LNCaP clone FGC (cell line): ENCODE results near the gene MS4A1.
"Not testable (repeated sequence)": the region's sequence is repeated elsewhere in the genome, so short reads cannot be mapped to it uniquely, and the experiment has no call there.

Experiments used
- DNase-seq: peaks from one replicate; pipeline ENCODE4 v3.0.0-alpha.2; 2011; ENCODE audit warnings: low read depth
- H3K4me3 ChIP-seq: 2 replicates; pipeline ENCODE4 v1.5.1; 2011; ENCODE audit warnings: mild to moderate bottlenecking, low read depth, low read length, control low read depth
- TF ChIP-seq, protein P1 (sequence below): IDR thresholded peaks from 2 replicates; pipeline ENCODE4 v1.5.1; 2012; ENCODE audit warnings: mild to moderate bottlenecking; ENCODE audit not compliant: control insufficient read depth, insufficient read depth; ENCODE audit errors: extremely low read depth

Gene MS4A1

DNA sequence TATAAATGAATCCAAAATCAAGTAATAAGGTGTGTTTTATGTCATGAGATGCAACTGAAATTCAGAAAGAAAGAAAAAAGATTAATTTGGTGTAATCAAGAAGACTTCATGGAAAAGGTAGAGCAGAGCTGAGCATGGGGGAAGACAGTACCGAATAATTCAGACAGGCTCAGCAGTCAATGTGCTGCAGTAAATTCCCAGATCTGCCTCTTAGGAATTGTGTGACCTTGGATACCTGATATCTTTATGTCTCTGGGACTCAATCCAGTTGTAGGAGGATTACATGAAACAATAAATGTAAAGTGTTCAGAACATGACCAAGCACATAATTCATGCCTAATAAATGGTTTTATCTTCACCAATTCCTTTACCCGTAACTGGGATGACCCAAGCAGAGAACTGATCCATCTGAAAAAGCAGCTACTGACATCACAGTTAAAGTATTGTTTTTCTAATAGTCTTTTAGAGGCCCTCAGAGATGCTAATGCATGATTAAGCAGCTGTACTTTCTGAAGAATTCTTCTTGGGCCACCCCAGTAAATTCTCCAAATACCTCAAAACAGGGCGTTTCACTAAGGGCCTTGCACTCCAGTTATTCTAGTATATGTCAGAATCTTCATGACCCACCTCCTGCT lies 44.7 kb downstream of the MS4A1 start:
- no peak overlapping the region for H3K4me3 ChIP-seq
- TF ChIP-seq, protein P1, sequence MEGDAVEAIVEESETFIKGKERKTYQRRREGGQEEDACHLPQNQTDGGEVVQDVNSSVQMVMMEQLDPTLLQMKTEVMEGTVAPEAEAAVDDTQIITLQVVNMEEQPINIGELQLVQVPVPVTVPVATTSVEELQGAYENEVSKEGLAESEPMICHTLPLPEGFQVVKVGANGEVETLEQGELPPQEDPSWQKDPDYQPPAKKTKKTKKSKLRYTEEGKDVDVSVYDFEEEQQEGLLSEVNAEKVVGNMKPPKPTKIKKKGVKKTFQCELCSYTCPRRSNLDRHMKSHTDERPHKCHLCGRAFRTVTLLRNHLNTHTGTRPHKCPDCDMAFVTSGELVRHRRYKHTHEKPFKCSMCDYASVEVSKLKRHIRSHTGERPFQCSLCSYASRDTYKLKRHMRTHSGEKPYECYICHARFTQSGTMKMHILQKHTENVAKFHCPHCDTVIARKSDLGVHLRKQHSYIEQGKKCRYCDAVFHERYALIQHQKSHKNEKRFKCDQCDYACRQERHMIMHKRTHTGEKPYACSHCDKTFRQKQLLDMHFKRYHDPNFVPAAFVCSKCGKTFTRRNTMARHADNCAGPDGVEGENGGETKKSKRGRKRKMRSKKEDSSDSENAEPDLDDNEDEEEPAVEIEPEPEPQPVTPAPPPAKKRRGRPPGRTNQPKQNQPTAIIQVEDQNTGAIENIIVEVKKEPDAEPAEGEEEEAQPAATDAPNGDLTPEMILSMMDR: no peak
- DNase-seq: no peak

DNA sequence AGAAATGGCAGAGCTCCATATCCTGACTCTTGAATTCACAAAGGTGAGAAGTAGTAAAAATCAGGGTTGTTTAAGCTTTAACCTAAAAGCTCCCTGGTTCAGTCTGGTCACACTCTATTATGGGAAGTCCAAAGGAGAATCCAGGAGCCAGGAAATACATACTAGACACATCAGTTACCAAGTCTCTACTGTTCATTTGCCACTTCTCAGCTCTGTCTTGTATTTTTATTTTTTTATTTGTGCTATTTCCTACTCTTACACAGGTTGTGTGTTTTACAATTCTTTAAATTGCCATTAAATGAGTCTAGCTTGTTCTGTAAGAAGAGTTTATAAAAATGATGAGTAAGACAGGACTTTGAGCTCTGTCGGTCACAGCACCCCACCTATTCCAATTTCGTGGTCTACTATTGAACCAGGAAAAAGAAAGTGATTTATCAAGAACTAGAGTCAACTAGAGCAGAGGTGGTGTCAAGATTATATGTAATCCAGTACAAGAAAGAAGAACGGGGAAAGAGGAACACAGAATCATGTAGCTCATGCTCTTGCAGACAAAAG lies 46.7 kb downstream of the MS4A1 start:
- no peak for DNase-seq
- H3K4me3 ChIP-seq: no peak overlapping the region
- TF ChIP-seq, protein P1: no peak

DNA sequence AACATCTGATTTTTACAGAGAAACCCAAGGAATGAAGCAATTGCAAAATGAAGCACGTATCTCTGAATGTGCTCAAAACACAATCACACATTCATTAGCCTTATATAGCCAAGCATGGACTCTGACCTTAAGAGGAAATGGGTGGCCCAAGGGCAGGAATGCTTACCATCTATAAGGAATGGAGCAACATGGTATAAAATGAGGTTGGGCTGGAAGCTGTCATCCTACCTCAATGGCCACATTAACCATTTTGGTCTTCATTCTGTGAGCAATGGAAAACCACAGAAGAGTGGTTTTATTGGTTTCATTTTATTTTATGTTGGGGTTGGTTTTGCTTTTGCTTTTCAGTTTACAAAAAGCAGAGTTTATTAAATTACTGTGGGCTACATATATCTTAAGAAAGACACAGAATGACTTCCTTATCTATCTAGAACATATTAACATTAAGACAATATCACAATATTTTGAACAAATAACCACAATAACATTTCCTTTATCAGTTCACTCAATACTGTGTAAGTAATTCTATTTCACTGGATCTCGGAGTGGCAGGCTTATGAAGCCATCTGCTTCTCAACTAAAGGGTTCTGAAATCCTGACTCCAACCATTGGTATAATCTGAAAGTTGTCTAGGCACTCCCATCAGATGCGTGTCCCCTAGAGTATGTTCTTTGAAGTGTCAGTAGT lies 48.7 kb downstream of the MS4A1 start:
- DNase-seq: no peak
- H3K4me3 ChIP-seq: no peak overlapping the region
- TF ChIP-seq, protein P1: no peak

DNA sequence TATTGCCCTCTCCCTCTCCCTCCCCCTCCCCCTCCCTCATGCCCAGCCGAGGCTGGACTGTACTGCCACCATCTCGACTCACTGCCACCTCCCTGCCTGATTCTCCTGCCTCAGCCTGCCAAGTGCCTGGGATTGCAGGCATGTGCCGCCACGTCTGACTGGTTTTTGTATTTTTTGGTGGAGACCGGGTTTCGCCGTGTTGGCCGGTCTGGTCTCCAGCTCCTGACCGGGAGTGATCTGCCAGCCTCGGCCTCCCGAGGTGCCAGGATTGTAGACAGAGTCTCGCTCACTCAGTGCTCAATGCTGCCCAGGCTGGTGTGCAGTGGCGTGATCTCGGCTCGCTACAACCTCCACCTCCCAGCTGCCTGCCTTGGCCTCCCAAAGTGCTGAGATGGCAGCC lies 54.0 kb downstream of the MS4A1 start:
- not testable (repeated sequence) for H3K4me3 ChIP-seq, DNase-seq

DNA sequence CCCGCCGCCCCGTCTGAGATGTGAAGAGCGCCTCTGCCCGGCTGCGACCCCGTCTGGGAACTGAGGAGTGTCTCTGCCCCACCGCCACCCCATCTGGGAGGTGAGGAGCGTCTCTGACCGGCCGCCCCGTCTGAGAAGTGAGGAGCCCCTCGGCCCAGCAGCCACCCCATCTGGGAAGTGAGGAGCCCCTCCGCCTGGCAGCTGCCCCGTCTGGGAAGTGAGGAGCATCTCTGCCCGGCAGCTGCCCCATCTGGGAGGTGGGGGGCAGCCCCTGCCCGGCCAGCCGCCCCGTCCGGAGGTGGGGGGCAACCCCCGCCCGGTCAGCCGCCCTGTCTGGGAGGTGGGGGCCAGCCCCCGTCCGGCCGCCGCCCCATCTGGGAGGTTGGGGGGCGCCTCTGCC lies 54.6 kb downstream of the MS4A1 start:
- not testable (repeated sequence) for H3K4me3 ChIP-seq, DNase-seq

DNA sequence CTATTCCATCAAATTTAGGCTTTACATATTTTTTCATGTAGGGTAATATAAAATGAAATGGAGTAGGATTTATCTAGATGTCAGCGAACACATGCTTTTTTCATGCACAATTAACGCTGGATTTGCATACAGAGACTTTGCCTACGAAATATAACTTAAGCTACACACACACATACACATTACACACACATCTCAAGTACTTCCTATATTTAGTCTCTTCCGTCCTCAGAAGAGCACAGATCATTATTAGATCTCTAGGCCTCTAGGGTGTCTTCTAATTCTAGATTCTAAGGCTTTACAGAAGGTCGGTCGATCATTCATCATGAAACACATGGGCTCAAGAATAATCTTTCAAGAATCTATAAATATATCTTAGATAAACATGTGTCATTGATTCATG lies 55.7 kb downstream of the MS4A1 start:
- H3K4me3 ChIP-seq: no peak overlapping the region
- no peak for DNase-seq

DNA sequence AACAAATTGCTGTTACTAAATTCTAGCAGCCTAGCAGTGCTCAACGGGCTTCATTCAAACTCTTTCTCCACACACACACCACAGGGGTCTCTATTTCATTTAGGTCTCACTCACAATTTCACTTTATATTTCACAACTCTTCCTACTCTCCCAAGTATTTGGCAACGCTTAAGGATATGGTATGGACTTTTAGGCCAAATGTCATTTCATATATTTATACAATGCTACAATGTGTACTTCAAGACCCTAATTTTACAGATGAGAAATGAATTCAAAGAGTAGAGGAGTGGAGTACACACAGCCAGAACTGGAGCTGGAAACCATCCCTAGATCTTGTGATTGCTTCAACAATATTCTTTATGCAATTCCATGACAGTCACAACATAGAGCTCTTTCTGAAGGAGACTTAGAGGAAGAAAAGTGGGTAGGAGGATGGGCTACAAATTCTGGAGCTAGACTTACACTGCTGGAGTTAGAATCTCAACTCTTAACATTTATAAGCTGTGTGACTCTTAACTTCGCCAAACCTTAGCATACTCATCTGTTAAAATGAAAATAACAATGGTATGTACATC lies 57.1 kb downstream of the MS4A1 start:
- H3K4me3 ChIP-seq: no peak overlapping the region
- TF ChIP-seq, protein P1: no peak
- DNase-seq: no peak

More for the DNA sequence above, 55.7 kb downstream of the MS4A1 start:
- TF ChIP-seq, protein P1: no peak
